ENCODE measurements around the gene MFAP3.
A peak's percentile ranks its signal among the peaks of the same experiment; 100 is the strongest.
"Not testable (repeated sequence)": the region's sequence is repeated elsewhere in the genome, so short reads cannot be mapped to it uniquely, and the experiment has no call there.

Gene MFAP3

DNA sequence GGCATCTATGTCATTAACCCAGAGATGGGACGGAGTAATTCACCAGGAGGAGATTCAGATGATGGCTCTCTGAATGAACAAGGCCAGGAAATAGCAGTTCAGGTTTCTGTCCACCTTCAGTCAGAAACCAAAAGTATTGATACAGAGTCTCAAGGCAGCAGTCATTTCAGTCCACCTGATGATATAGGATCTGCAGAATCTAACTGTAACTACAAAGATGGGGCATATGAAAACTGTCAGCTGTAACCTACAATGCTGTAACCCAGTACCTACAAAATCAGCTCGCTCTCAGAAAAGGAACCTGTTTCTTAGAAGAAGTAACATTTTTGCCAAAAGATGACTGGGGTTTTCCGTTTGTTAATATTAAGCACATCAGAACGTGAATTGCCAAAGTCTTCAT is 14.7 kb downstream of the MFAP3 start:
- no peak for DNase-seq (ENCODE audit: low read depth)

DNA sequence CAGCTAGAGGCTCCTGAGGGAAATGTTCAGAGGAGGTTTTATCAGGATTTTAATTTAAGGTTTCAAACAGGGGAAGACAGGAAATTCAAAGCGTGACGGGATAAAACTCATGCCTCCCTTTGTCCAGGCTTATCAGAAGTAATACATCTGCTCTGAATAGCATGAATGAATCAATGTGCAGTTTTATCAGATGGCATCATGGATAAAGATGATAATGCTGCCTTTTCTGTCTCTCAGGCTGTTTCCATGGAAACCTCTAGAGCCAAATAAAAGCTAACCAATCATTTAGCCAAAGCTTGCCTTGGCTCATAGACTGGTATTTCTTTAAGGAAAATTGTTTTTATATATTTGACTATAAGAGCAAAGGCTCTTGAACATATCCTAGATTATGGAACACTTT is 16.4 kb downstream of the MFAP3 start:
- no peak for DNase-seq (ENCODE audit: low read depth)

DNA sequence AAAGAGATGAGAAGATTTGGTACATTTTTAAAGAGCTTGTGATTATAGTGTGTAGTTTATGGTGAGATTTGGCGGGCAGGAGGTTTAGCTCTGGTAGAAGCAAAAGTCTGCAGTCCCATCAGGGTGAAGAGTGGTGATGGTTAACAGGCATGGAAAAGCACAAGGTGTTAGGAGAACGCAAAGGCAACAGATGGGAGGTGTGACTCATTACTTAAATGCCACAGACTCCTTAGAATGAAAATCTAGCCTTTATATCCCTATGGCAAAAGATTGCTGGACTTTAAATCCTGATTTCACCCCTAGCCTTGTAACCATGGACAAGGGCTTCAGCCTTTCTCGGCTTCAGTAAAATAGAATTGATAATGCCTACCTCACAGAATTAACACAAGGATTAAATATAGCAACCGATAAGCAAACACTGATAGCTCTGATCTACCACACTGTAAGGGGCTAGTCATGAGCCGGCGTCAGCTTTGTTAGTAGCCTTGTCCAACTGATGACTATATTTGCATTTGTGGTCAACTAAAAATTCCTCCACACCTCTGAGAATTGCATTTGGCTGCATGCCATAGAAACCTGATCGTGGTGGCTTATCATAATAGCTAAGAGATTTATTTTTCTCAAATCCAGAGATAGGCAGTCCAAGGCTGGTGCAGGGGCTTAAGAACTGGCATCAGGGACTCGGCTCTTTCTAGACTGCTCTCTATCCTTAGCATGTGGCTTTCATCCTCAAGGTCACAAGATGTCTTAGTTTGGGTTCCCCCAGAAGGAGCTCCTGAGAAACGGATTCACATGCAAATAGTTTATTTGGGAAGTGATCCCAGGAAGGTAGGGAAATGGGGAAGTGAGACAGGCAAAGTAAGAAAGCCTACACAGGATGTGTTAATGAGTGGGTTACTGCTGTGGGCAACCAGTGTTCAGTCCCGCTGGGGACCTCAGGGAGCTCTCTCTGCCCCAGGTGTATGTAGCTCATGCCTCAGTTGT is 19.6 kb downstream of the MFAP3 start:
- DNase-seq (ENCODE audit: low read depth): no peak

DNA sequence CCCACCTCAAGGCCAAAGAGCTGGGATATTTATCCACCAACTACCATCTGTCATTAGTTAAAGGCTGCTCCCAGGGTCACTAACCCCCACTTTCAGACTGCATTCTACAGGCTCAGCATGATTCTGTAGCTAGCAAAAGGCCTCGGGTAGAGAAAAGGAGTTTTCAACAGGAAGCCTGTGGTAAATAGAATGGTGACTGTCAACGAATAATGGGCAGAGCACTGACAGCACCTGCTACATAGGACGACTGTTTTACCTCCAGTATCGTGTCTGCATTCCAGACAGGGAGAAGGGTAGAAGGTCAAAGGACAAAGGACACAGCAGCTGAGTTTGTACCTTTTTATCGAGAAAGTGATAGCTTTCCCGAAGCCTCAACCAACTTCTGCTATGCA is 20.3 kb downstream of the MFAP3 start:
- no peak for DNase-seq (ENCODE audit: low read depth)

DNA sequence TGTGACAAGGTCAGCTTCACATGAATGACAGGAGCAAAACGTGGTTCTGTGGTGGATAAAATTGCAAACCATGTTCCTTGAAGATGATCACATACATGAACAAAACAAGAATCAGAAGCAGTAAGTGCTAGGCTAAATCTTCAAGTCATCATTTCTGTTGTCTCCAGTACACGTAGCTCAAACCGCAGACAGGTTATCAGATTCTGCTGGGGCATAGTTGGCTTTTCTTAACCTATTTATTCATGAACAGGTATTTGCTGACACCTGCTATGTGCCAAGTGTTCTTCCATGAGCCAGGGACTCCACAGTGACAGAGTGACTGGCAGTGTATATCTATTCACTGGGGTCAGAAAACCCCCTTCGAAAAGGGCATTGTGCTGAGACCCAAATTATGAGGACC is 20.8 kb downstream of the MFAP3 start:
- no peak for DNase-seq (ENCODE audit: low read depth)

DNA sequence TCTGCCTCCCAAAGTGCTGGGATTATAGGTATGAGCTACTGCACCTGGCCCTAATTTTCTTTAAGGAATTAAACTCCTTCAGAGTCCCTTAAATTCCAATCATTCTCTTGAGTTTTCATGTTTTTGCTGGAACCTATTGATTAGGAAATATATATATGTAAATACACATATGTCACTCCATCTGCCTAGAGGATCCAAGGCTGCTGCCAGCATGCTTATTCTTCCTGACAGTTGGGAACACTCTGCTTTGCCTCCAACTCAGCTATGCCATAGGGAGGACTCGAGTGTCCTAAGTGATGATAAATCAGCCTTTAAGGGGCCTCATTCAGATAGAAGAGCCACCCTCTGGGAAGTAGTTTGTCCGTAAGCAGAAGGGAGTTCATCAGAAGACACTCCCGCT is 21.8 kb downstream of the MFAP3 start:
- DNase-seq (ENCODE audit: low read depth): no peak

DNA sequence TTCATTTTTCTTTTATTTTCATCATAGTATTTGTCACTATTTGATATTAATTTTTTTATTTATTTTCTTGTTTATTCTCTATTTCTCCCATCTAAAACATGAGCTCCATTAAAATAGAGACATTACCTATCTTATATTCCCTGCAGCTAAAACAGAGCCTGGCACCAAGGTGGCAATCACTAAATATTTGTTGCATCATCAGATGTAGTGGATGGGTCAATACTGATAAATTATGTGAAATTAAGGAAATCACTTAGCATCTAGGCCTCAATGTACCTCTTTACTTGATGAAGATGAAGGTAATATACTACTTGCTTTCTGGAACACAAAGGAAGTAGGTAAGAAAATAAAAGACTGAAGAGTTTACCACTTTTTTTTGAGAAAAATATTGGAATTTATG is 24.6 kb downstream of the MFAP3 start:
- DNase-seq (ENCODE audit: low read depth): no peak

DNA sequence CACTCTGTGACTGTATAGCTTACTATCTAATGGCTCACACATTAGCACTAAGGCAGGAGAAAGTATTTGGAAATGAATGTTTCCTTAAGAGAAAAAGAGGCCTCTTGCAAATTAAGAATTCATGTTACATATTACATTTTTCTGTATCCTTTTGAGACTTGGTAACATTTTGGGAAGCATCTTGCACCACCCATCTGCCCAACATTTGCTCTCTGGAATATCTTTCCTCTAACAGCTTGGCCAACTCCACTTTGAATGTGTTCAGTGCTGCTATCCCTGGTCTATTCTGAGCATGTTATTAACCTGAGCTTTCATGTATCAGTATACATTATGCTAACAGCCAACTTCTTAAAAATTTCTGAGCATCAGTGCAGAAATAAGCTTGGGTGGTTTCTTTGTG is 27.2 kb downstream of the MFAP3 start:
- no peak for DNase-seq (ENCODE audit: low read depth)

DNA sequence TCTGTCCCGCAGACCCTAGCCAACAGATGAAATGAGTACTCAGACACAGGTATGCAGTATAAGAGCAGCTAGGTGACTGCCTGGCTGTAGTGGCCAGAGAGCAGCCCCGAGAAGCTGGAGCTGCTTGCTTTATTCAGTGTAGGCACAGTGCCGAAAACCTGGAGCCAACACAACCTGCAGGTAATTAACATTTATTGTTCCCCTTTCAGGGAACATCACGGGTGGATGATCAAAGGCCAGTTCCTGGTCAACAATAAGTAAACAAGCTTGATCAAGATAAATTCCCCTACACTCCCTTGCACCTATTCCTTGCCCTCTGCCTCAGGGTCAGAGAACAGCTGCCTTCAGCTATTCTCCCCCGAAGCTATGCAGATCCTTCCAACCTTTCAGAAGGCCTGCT is 31.1 kb downstream of the MFAP3 start:
- DNase-seq (ENCODE audit: low read depth): not testable (repeated sequence)

DNA sequence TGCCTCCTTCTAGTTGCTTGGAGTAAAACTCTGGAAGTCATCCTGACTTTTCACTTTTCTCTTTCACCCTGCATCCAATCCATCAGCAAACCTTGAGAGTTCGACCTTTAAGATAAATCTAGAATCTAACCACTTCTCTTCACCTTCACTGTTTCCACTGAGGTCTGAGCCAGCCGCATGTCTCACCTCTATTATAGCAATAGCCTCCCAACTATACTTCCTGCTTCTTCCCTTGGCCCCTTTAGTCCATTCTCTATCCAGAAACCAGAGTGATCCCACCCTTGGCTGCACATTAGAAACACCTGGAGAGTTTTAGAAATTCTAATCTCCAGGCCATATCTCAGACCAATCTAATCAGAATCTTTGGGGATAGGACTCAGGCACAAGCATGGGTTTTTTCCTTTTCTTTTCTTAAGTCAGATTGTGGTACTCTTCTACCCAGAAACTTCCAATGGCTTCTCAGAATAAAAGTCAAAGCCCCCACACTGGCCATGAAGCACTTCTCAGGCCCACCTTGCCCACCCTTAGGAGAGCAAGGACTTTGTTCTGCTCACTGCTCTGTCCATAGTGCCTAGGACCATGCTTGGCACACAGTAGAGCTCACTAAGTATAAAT is 33.1 kb downstream of the MFAP3 start:
- DNase-seq (ENCODE audit: low read depth): no peak

DNA sequence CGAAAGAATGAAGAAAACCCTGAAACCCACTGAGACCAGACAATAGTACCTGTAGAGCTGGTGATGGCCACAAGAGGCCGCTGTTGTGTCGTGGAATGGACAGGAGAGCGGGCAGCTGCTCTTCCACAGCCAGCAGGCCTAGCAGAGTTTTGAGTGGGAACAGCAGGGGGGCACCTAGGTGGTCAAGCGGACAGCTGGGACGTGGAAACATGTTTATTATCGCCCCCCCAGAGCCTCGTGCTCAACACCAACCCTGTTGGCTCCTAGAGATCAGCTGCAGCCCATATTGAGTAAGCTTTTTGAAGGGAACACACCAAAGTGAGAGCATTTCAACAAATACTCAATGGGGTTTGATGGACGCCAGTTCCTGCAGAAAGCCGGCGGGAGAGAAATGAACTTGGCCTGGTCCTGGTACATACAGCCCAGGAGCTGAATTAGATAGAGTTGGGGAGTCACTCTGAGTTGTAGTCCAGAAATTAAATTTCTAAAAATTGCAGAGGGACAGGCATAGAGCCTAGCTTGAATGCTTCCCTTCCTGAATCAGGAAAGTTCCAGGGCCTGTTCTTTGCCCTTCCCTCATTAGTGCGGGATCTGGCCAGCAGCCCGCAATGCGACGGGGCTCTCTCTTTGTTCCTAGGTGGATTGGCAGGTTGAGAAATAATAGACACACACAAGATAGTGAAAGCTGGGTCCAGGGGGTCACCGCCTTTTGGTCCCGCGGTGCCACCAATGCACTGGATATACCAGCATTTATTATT is 33.8 kb downstream of the MFAP3 start:
- peak; percentile 72 for DNase-seq (ENCODE audit: low read depth)

DNA sequence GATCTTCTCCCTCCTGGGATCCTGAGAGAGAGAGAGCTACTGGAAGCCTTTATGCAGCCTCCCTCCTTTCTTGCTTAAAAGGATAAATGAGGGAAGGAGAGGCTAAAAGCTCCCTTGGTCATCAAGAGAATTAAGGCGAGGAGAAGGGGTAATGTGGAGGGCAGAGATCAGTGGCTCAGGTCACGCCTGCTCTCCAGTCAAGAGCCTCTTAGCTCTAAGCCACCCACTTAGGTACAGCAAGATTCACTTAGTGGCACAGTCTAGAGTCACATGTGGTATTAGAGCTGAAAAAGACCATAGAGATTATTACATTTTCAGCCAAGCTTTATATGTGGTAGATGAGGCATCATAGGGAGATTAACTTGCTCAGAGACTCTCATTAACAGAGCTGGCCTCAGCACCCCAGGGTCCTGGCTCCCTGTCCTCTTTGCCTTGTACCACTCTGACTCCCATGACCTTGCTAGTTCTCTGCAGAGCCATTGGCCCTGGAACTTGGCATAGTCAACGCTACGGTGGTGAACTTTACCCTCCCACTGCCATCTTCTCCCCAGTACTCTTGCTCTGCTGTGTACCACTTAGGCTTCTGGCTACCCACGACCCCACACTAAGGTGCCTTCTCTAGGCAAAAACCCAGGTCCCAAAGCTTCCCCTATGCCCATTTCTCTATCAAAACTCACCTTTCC is 37.6 kb downstream of the MFAP3 start:
- no peak for DNase-seq (ENCODE audit: low read depth)

DNA sequence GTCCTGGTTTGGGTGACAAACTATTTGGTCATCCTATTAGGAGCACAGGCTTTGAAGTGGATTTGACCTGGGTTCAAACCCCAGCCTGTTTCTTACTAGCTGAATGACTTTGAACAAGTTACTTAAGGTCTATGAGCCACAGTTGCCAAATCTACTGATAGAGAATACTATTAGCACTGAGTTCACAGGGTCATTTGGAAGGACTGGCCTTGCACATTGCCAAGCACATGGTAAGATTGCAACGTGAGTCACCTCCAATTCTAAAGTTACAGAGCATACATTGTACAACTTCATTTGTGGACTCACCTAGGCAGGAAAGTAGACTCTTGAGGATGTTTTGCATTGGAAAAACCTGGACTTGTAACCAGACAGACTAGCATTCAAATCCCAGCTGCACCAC is 38.9 kb downstream of the MFAP3 start:
- DNase-seq (ENCODE audit: low read depth): no peak

DNA sequence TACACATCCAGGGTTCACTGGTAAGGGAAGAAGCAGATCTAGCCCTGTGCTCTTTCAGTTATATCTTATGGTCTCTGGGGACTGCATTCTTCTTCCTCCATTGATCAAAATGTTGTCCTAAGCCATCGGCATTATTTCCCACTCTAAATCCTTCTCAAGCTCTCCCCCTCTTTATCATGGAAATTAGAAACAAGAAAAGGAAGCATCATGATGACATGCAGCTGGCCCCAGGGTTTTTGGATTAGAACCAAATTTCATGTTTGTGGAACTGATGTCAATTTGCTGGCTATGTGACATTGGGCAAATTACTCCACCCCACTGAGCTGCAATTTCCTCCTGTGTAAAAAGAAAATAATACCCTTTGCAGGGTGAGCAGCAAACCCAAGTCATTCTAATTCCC is 39.5 kb downstream of the MFAP3 start:
- DNase-seq (ENCODE audit: low read depth): no peak

DNA sequence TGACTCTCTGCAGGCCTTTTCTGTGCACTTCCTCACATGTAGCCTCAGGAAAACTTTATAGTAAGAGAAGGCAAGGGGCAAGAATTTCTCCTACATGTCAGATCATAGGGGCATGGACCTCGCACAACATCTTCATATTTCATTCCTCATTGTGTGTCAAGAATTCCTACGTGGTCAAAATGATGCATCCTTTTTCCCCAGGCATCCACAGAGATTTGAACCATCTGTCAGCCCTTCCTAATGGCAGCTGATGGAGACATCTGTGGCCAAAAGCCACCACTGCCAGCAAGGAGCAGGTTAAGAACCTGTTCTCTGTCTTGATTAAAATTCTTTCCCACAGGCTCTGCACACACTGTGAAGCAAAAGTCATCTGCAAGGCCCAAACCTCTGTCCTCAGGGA is 42.5 kb downstream of the MFAP3 start:
- DNase-seq (ENCODE audit: low read depth): no peak

DNA sequence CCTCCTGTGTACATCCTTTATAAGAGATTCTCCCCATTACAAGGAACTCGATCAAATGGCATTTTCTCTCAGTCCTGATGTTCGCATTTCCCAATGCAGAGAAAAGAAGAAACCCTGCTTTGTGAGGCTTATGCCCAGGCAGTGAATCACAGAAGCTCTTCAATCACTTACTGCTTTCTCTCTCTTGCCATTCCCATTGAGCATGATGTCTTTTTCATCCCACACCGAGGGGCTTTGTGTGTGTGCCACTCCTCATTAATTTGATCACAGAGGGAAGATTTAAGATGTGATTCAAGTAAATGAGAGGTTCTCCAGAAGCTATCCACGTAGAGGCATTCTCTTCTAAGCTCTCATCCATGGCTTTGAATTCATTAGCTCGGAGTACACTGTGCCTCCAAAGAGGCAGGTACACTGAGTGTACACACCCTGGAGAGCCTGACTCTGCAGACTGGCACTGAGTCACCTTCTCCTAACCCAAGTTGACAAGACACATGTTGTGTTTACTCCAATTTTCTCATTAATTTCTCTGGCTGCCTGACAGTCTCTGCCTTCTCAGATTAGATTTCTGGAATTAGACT is 45.4 kb downstream of the MFAP3 start:
- no peak for DNase-seq (ENCODE audit: low read depth)

DNA sequence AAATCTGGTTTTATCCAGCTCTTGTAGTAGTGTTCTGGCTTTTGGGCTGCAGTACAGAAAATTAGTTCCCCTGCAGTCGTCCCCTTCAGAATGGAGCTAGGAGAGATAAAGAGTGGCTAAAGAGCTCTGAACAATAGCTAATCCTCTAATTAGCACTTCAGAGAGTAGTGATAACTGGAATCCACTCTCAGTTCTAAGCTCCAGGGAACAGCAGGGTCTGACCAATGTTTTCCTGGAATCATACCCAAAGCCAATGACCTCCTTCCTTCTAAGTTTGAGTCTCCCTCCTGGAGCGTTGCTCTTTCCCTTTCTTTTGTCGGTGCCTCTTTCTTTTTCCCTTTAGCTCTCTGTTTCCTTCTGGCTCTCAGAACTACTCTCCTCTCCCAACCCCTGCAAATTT is 47.4 kb downstream of the MFAP3 start:
- DNase-seq (ENCODE audit: low read depth): no peak

DNA sequence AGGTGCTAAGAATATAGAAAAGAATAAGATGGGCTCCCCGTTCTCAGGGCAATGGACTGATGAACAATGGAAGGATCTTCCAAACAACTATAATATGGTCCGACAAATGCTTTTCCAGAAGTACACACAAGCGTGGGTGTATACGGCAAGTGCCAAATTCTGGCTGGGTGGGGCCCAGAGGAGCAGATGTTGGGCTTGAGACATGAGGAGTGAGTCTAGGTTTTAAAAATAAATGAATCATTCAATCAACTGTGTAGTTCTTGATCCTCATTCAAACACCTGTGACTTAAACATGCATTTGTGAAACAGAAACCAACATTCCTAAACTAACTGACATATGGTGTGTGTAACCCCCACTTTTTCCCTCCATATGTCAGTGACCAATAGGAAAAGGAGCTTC is 47.9 kb downstream of the MFAP3 start:
- no peak for DNase-seq (ENCODE audit: low read depth)

DNA sequence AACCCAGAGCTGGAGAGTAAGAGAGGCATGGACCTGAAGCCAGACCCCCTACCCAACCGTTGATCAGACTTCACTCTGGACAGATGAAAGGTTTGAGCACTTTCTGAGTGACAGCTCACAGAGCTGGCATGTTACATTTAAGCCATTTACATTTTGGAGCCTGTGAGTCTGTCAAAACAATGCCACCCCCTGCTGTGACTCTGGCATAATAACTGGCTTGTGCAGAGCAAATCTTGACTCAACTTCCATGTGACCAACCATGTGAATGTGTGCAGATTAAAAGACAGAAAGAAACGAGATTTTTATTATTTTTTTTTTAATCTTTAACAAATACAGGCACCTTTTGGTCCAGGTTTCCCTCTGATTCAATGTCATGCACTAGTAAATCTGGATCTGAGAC is 48.5 kb downstream of the MFAP3 start:
- DNase-seq (ENCODE audit: low read depth): no peak

DNA sequence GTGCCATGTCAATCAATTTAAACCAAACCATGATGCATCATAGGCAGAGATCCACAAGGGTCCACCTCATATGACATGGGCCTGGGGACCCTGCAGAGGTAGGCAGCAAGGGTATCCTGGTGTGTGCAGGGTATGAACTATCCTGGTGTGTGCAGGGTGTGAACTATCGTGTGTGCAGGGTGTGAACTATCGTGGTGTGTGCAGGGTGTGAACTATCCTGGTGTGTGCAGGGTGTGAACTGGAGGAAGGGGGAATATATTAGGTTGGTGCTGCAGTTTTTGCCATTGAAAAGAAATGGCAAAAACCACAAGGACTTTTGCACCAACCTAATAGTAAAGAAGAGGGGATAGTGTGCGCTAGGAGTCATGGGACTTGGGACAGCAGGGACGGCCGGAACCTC is 50.0 kb downstream of the MFAP3 start:
- no peak for DNase-seq (ENCODE audit: low read depth)

DNA sequence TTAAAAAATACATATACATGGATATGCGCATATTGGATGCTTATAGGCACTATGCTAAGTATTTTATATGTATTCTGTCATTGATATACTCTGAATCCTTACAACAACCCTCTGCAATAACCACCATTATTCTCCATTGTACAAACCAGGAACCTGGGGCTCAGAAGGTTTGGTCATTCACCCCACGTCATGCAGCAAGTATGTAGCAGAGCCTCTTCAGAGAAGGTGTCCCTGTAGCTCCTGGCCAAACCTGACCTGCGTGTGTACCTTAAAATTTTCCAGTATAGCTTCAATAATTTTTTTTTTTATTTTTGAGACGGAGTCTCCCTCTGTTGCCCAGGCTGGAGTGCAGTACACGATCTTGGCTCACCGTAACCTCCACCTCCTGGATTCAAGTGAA is 51.9 kb downstream of the MFAP3 start:
- DNase-seq (ENCODE audit: low read depth): no peak

Measured in activated T-cell treated with anti-CD3 and anti-CD28 coated beads for 24 hours (primary cell).